Non-pigmented ciliary epithelial cell (primary cell): Measurements from ENCODE around the gene SEZ6L.
A peak's percentile ranks its signal among the peaks of the same experiment; 100 is the strongest.

Experiments used
- DNase-seq: peaks from one replicate; pipeline ENCODE4 v3.0.0-alpha.2; 2010; ENCODE audit warnings: low read depth

SEZ6L gene

GRCh38 chr22:26428515-26429457 lies 259.5 kb downstream of the SEZ6L start, which contains the start of gene ASPHD2:
ASPHD2 (plus strand) TSS chr22:26429260; CDS start chr22:26433616, 4,356 bp downstream.
- peak; percentile 11 for DNase-seq

DNA sequence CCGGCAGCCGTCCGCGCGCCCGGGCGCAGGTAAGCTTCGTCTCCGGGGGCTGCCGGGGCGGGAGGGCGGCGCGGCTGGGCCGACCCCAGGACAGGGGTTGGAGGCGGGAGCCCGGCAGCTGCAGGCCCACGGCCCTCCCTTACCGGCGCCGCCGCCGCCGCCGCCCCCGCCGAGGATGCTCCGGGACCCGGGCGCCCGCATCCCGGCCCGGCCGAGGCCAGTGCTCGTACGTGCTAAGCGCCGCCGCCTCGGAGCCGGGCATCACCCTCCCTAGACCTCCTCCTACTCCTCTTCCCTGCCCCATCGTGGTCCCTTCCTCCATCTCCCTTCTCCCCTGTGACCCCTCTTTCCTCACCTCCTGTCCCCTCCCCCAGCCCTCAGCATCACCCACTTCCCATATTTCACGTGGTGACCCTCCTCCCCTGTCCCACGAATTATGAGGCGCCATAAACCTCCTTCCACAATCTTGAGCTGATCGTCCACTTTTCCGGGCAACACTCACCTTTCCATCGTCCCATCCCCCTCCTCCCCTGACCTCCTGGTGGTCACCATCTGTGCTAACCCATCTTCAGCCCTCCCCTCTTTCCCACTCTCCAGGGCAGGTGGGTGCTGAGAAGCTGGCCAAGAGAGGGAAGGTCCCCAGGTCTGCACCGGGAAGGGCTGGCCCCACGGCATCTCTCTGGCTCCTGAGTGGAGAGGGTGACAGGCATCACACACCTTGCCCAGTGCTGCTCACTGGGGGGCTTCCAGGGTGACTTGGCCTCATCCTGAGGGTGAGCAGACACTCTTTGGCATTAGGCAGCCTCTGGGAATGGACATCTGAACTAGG lies 260.4 kb downstream of the SEZ6L start:
- no peak for DNase-seq

DNA sequence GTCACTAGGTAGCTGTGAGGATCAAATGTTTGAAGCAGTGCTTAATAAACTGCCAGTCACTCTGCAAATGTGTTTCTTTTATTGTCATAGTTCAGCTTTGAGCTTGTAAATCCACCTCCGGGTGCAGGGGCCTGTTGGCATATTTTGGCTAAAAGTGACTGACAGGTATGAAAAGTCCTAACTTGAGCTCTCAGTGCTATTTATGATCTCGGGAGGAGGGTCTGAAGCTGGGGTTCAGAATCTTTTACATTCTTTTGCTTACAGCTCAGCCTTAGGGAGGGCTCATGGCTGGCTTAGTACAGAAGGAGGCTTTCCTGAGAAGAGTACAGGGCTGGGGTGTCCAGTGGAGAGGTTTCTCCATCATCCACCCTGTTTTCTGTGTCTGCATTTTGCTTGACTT lies 261.3 kb downstream of the SEZ6L start:
- DNase-seq: no peak

DNA sequence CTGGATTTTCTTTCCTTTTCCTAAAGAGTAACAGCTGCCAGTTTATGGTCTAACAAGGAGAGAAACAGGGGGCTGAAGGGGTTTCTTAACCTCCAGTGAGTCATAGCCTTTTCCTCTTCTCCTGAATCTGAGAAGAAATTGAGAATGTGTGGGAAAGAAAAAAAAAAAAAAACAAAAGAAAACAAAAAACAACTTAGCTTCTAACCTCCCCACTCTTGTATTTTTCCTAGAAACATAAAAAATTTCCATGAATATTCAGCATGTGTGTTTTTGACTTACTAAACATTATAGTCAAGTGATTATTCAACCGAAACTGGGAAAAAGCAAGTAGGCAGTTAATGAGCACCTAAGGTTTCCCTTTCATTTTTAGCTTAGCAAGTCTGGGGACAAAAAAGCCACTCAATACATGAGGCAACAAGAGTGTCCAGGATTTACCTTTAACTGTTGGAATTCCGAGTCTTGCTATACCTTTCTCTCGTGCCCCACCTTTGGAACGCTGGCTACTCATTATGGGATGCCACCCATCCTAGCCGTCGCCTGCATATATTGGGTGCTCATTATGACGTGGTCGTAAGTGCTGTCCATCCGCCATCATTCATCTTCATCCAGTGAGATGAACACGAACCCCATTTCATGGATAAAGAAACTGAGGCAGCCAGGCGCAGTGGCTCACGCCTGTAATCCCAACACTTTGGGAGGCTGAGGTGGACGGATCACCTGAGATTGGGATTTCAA lies 262.2 kb downstream of the SEZ6L start:
- DNase-seq: no peak

GRCh38 chr22:26432619-26433311 lies 263.5 kb downstream of the SEZ6L start:
- DNase-seq: no peak
